ENCODE data around the gene NUB1. TPM values are rescaled to one million over a fixed set of nuclear protein-coding genes. Genes with fewer than 3 reads are reported as not detected.

The NUB1 gene
- polyA plus RNA-seq, 3 donors = 32.0 to 39.2 (median 37.2) TPM

- Histone ChIP-seq H3K4me3 (replicated peaks in 1 of 3; ENCODE audit: low read depth in 2 of 3, low read length in 3 of 3) (no peak overlapping the region), H3K4me1 (ENCODE audit: control insufficient read depth in 1 of 2, insufficient read depth in 2 of 2, low read length in 2 of 2) (peaks cover 3 to 10% of the 10 kb centered on the region in 2 donors), H2AFZ (ENCODE audit: insufficient read depth, low read depth, low read length, poor library complexity, severe bottlenecking) (no peak overlapping the region), H3K27me3 (ENCODE audit: control insufficient read depth in 2 of 2, insufficient read depth in 2 of 2, low read length in 2 of 2) (no peaks in the 10 kb centered on the region), H3K79me2 (ENCODE audit: insufficient read depth, low read length) (no peaks in the 10 kb centered on the region), H3K9me3 (replicated peaks in 1 of 2; ENCODE audit: control insufficient read depth in 1 of 2, insufficient read depth in 1 of 2, low read length in 2 of 2) (peaks cover 7 to 13% of the 10 kb centered on the region in 2 donors), H3K36me3 (replicated peaks in 1 of 2; ENCODE audit: control insufficient read depth in 1 of 2, insufficient read depth in 2 of 2, low read length in 2 of 2) (no peaks in the 10 kb centered on the region), H3K9ac (ENCODE audit: insufficient read depth, low read length, poor library complexity, severe bottlenecking) (no peak overlapping the region), H4K20me1 (ENCODE audit: insufficient read depth, low read length) (no peaks in the 10 kb centered on the region), H3K4me2 (replicated peaks; ENCODE audit: extremely low read depth, low read length, poor library complexity, severe bottlenecking) (no peak overlapping the region), H3K27ac (ENCODE audit: low read depth in 1 of 2, low read length in 2 of 2) (no peak overlapping the region)
- Mint-ChIP-seq H3K4me3 (peak overlapping the region in 1 of 2 donors; percentile 42), H3K36me3 (no peaks in the 10 kb centered on the region), H3K4me1 (peaks cover 12% of the 10 kb centered on the region), H3K9me3 (peaks cover 8 to 18% (median 11%) of the 10 kb centered on the region in 7 donors), H3K27ac (no peak overlapping the region), H3K27me3 (ENCODE audit: low read depth in 3 of 3) (peaks cover 10 to 16% (median 14%) of the 10 kb centered on the region in 3 donors)
- WGBS (ENCODE audit: insufficient coverage) = 92% methylated on average over 17 of the region's 19 CpGs
- TF ChIP-seq CTCF (IDR thresholded peaks at IDR 0.05) = no peak
- DNase-seq = no peak
- intact Hi-C loops (cut with micrococcal nuclease) = no loop called here
Observed at GRCh38 chr7:151398446-151399304, 57.1 kb downstream of the NUB1 start.

- Histone ChIP-seq H3K4me3 (replicated peaks in 1 of 3; ENCODE audit: low read depth in 2 of 3, low read length in 3 of 3) (no peak overlapping the region), H3K79me2 (ENCODE audit: insufficient read depth, low read length) (no peaks in the 10 kb centered on the region), H3K36me3 (replicated peaks in 1 of 2; ENCODE audit: control insufficient read depth in 1 of 2, insufficient read depth in 2 of 2, low read length in 2 of 2) (no peaks in the 10 kb centered on the region), H3K27ac (ENCODE audit: low read depth in 1 of 2, low read length in 2 of 2) (no peak overlapping the region), H3K4me2 (replicated peaks; ENCODE audit: extremely low read depth, low read length, poor library complexity, severe bottlenecking) (no peak overlapping the region), H3K4me1 (ENCODE audit: control insufficient read depth in 1 of 2, insufficient read depth in 2 of 2, low read length in 2 of 2) (peaks cover 7 to 16% of the 10 kb centered on the region in 2 donors), H3K9ac (ENCODE audit: insufficient read depth, low read length, poor library complexity, severe bottlenecking) (no peak overlapping the region), H3K9me3 (replicated peaks in 1 of 2; ENCODE audit: control insufficient read depth in 1 of 2, insufficient read depth in 1 of 2, low read length in 2 of 2) (peaks cover 7 to 13% of the 10 kb centered on the region in 2 donors), H4K20me1 (ENCODE audit: insufficient read depth, low read length) (no peaks in the 10 kb centered on the region), H2AFZ (ENCODE audit: insufficient read depth, low read depth, low read length, poor library complexity, severe bottlenecking) (no peak overlapping the region), H3K27me3 (ENCODE audit: control insufficient read depth in 2 of 2, insufficient read depth in 2 of 2, low read length in 2 of 2) (no peaks in the 10 kb centered on the region)
- intact Hi-C loops (cut with micrococcal nuclease) = no loop called here
- TF ChIP-seq CTCF (IDR thresholded peaks at IDR 0.05) = no peak
- H3K27me3 Mint-ChIP-seq (ENCODE audit: low read depth in 3 of 3) = peaks cover 9 to 13% (median 12%) of the 10 kb centered on the region in 3 donors
- H3K36me3 Mint-ChIP-seq = no peaks in the 10 kb centered on the region
- H3K9me3 Mint-ChIP-seq = peaks cover 9 to 18% (median 11%) of the 10 kb centered on the region in 7 donors
- H3K27ac Mint-ChIP-seq = no peak overlapping the region
- peaks cover 16% of the 10 kb centered on the region for H3K4me1 Mint-ChIP-seq
- 91% methylated on average over 5 of the region's 7 CpGs for WGBS (ENCODE audit: insufficient coverage)
- no peak for DNase-seq
- no peak overlapping the region for H3K4me3 Mint-ChIP-seq
Observed at GRCh38 chr7:151399305-151399601, 57.6 kb downstream of the NUB1 start.

All from CD14-positive monocyte (primary cell).